Measurements from ENCODE around the gene SYNGR3. TPM values are rescaled to one million over a fixed set of nuclear protein-coding genes. Genes with fewer than 3 reads are reported as not detected.
"Not testable (repeated sequence)": the region's sequence is repeated elsewhere in the genome, so short reads cannot be mapped to it uniquely, and the experiment has no call there.

The SYNGR3 gene
- 1.3 and 1.5 TPM in 2 replicates for total RNA-seq

- no peak for DNase-seq (ENCODE audit: low read depth in 2 of 2)
Observed at GRCh38 chr16:1989209-1990100, at the start of gene SYNGR3. Gene SYNGR3, plus strand, starts transcription at chr16:1989970. Its CDS starts 133 bp downstream, at chr16:1990103.

- no peak for DNase-seq (ENCODE audit: low read depth in 2 of 2)
Observed at GRCh38 chr16:1940273-1941161, 49.3 kb upstream of the SYNGR3 start.

- DNase-seq (ENCODE audit: low read depth in 2 of 2), result no peak
Observed at GRCh38 chr16:1941162-1942046, 48.4 kb upstream of the SYNGR3 start.

- DNase-seq (ENCODE audit: low read depth in 2 of 2), result no peak
Observed at GRCh38 chr16:1942047-1942809, 47.5 kb upstream of the SYNGR3 start.

GRCh38 chr16:1942810-1943726 lies 46.7 kb upstream of the SYNGR3 start, which contains the start of gene MSRB1:
Gene MSRB1, minus strand, starts transcription at chr16:1943199. Its CDS starts 43 bp downstream, at chr16:1943156.
- peak; percentile 93 to 99 for DNase-seq (ENCODE audit: low read depth in 2 of 2)

- DNase-seq (ENCODE audit: low read depth in 2 of 2), result no peak
Observed at GRCh38 chr16:1944612-1945199, 45.1 kb upstream of the SYNGR3 start.

GRCh38 chr16:1945559-1946391 lies 44.0 kb upstream of the SYNGR3 start:
- no peak for DNase-seq (ENCODE audit: low read depth in 2 of 2)

- no peak for DNase-seq (ENCODE audit: low read depth in 2 of 2)
Observed at GRCh38 chr16:1946495-1947368, 43.0 kb upstream of the SYNGR3 start.

GRCh38 chr16:1947369-1947670 lies 42.5 kb upstream of the SYNGR3 start:
- DNase-seq (ENCODE audit: low read depth in 2 of 2), result no peak

- DNase-seq (ENCODE audit: low read depth in 2 of 2), result no peak
Observed at GRCh38 chr16:1949507-1949906, 40.3 kb upstream of the SYNGR3 start.

- DNase-seq (ENCODE audit: low read depth in 2 of 2), result no peak
Observed at GRCh38 chr16:1950047-1950446, 39.7 kb upstream of the SYNGR3 start.

- no peak for DNase-seq (ENCODE audit: low read depth in 2 of 2)
Observed at GRCh38 chr16:1950559-1950958, 39.2 kb upstream of the SYNGR3 start.

- DNase-seq (ENCODE audit: low read depth in 2 of 2), result no peak
Observed at GRCh38 chr16:1953734-1954133, 36.0 kb upstream of the SYNGR3 start.

- DNase-seq (ENCODE audit: low read depth in 2 of 2), result not testable (repeated sequence)
Observed at GRCh38 chr16:1957434-1958142, 32.2 kb upstream of the SYNGR3 start.

GRCh38 chr16:1958143-1958491 lies 31.7 kb upstream of the SYNGR3 start:
- not testable (repeated sequence) for DNase-seq (ENCODE audit: low read depth in 2 of 2)

GRCh38 chr16:1958715-1959268 lies 31.0 kb upstream of the SYNGR3 start:
- DNase-seq (ENCODE audit: low read depth in 2 of 2), result no peak

All from dermis microvascular lymphatic vessel endothelial cell (primary cell).